Testis (tissue), 2 donors: ENCODE measurements around the gene COL21A1.

Source experiments
- POLR2A ChIP-seq: fragments of 450-650 bp; IDR thresholded peaks from one replicate; pipeline ENCODE4 v1.6.1; 2017; ENCODE audit warnings: antibody characterized with exemption, mild to moderate bottlenecking, moderate library complexity
- TF ChIP-seq, protein P1 (sequence below), 3 experiments: fragments of 450-650 bp in 2 of 3; fragments of 200-600 bp in 1 of 3; sonication (generic) in 1 of 3; IDR thresholded peaks; one replicate each; pipeline ENCODE4 v1.5.1; 2016 to 2019; ENCODE audit warnings: antibody characterized with exemption in 3 of 3, mild to moderate bottlenecking in 2 of 3, moderate library complexity in 1 of 3

DNA sequence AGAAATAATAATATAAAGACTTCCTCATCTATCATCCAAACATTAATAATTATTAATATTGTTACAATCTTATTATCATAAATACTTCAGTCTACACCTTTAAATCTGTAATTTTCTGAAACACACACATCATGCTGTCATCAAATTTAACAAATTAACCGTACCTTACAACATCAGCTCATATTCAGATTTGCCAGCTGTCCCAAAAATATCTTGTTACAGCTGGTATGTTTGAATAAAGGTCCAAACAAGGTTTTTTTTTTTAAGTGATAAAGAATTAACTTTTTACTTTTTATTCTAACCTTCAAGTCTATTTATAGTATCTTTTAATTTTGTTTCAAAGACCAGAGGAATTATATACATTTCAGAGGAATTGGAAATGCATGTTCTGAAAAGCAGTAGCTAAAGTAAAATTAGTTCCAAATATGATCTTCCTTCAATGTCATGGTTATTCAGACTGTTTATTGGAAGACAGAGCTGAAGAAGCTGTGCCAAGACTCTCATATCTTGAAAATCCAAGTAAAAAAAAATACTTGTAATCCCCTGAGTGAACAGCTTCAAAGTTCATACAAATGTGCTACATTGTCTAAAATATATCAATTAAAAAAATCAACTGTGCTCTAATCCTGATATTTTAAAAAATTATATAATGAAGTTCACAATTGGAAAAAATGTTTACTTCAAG lies 210.3 kb downstream of the COL21A1 start:
- no peak for TF ChIP-seq POLR2A
- TF ChIP-seq, protein P1, sequence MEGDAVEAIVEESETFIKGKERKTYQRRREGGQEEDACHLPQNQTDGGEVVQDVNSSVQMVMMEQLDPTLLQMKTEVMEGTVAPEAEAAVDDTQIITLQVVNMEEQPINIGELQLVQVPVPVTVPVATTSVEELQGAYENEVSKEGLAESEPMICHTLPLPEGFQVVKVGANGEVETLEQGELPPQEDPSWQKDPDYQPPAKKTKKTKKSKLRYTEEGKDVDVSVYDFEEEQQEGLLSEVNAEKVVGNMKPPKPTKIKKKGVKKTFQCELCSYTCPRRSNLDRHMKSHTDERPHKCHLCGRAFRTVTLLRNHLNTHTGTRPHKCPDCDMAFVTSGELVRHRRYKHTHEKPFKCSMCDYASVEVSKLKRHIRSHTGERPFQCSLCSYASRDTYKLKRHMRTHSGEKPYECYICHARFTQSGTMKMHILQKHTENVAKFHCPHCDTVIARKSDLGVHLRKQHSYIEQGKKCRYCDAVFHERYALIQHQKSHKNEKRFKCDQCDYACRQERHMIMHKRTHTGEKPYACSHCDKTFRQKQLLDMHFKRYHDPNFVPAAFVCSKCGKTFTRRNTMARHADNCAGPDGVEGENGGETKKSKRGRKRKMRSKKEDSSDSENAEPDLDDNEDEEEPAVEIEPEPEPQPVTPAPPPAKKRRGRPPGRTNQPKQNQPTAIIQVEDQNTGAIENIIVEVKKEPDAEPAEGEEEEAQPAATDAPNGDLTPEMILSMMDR (IDR thresholded peaks at IDR 0.05), result no peak
